K562 (cell line): ENCODE measurements around the gene ACSF2. TPM values are rescaled to one million over a fixed set of nuclear protein-coding genes. Genes with fewer than 3 reads are reported as not detected.

Experiments used
- ATAC-seq: fragments of 200-7000 bp; cut with Tn5 transposase; 3 replicates; pipeline ENCODE4 v1.9.1; 2020; ENCODE audit warnings: moderate library complexity
- BruUV-seq: library from RNA; stranded (reverse); fragments of 400-500 nt; replicated peaks from 2 replicates; lab custom pipeline; 2021; lab: Mats Ljungman, UMichigan
- CTCF ChIA-PET: fragments of 300-600 bp; formaldehyde crosslinking; extraction: SDS; loops from one replicate; lab custom pipeline; 2021; ENCODE audit warnings: low intra/inter-chr PET ratio; lab: Yijun Ruan, JAX
- POLR2A ChIA-PET: fragments of 300-600, 350-650 bp; sonication (Branson Sonifier 250); formaldehyde crosslinking; extraction: SDS; loops from one replicate; lab custom pipeline; 2021; ENCODE audit warnings: antibody characterized with exemption, inconsistent platforms; lab: Yijun Ruan, JAX
- DNase-seq, 4 experiments: peaks; one replicate each; pipeline versions ENCODE4 v3.0.0 to v3.0.0-alpha.2; 2011 to 2018; ENCODE audit warnings: low spot score in 3 of 4, mixed read lengths in 3 of 4; ENCODE audit errors: extremely low read depth in 1 of 4
- FAIRE-seq: peaks from 2 replicates; lab custom pipeline; 2011; peaks lifted over from hg19 to GRCh38; lab: Jason Lieb, UNC
- H2AFZ ChIP-seq: 2 replicates; pipeline ENCODE4 v1.6.0; 2011; ENCODE audit warnings: low read depth, low read length, control low read depth, inconsistent platforms
- H3K27ac ChIP-seq: fragments of 200-600 bp; 3 replicates; pipeline ENCODE4 v1.8.0; 2011; ENCODE audit warnings: low read depth, mild to moderate bottlenecking, control low read depth, inconsistent platforms, low read length, moderate library complexity, mixed read lengths; ENCODE audit errors: extremely low read depth
- H3K27me3 ChIP-seq, 2 experiments: fragments of 300-600 bp in 1 of 2; 2 replicates in 1 of 2; 3 replicates in 1 of 2; pipeline versions ENCODE4 v1.6.0 to v1.8.0; 2011; ENCODE audit warnings: inconsistent platforms in 2 of 2, low read length in 2 of 2, mild to moderate bottlenecking in 1 of 2, mixed read lengths in 1 of 2, moderate library complexity in 1 of 2; ENCODE audit not compliant: control insufficient read depth in 2 of 2, insufficient read depth in 2 of 2
- H3K36me3 ChIP-seq: fragments of 300-600 bp; 3 replicates; pipeline ENCODE4 v1.8.0; 2011; ENCODE audit warnings: mild to moderate bottlenecking, low read length, inconsistent platforms; ENCODE audit not compliant: control insufficient read depth, insufficient read depth
- H3K4me1 ChIP-seq, 2 experiments: fragments of 200-600 bp in 1 of 2; replicated peaks in 1 of 2; 2 replicates in 1 of 2; 3 replicates in 1 of 2; pipeline versions ENCODE4 v1.5.1 to v1.8.0; 2011; ENCODE audit warnings: inconsistent platforms in 2 of 2, low read length in 2 of 2, mild to moderate bottlenecking in 1 of 2, mixed read lengths in 1 of 2, moderate library complexity in 1 of 2; ENCODE audit not compliant: control insufficient read depth in 2 of 2, insufficient read depth in 2 of 2
- H3K4me2 ChIP-seq: 2 replicates; pipeline ENCODE4 v1.6.1; 2011; ENCODE audit warnings: low read length, control low read depth, inconsistent platforms, mixed read lengths; ENCODE audit not compliant: insufficient read depth
- H3K4me3 ChIP-seq: fragments of 200-600 bp; sonication (generic), shearing (Covaris generic); 2 replicates; pipeline ENCODE4 v1.5.1; 2016; ENCODE audit warnings: control low read depth, inconsistent platforms
- H3K79me2 ChIP-seq: fragments of 200-600 bp; 3 replicates; pipeline ENCODE4 v1.8.0; 2011; ENCODE audit warnings: low read length, inconsistent platforms; ENCODE audit not compliant: control insufficient read depth, insufficient read depth
- H3K9ac ChIP-seq, 2 experiments: 2 replicates each; pipeline versions ENCODE4 v1.6.0 to v1.6.1; 2011; ENCODE audit warnings: low read depth in 2 of 2, low read length in 2 of 2, control low read depth in 1 of 2, inconsistent platforms in 1 of 2, mild to moderate bottlenecking in 1 of 2, mixed read lengths in 1 of 2; ENCODE audit not compliant: insufficient read depth in 1 of 2
- H3K9me1 ChIP-seq: one replicate; pipeline ENCODE4 v1.6.0; 2011; ENCODE audit warnings: inconsistent platforms, mild to moderate bottlenecking, low read length, moderate library complexity; ENCODE audit not compliant: control insufficient read depth, insufficient read depth
- H3K9me3 ChIP-seq: replicated peaks from 2 replicates; pipeline ENCODE4 v1.5.1; 2011; ENCODE audit warnings: low read depth, low read length, inconsistent platforms; ENCODE audit not compliant: control insufficient read depth, insufficient read depth
- H4K20me1 ChIP-seq: replicated peaks from 2 replicates; pipeline ENCODE4 v1.6.1; 2011; ENCODE audit warnings: low read length, inconsistent platforms, mixed read lengths; ENCODE audit not compliant: control insufficient read depth, insufficient read depth
- CBX1 ChIP-seq: sonication (generic); IDR thresholded peaks from 2 replicates; pipeline ENCODE4 v1.6.1; 2016; ENCODE audit warnings: antibody characterized with exemption, low read depth, mild to moderate bottlenecking
- POLR2AphosphoS5 ChIP-seq: IDR thresholded peaks from 2 replicates; pipeline ENCODE4 v1.6.1; 2011; ENCODE audit warnings: mild to moderate bottlenecking, low read depth, low read length, moderate library complexity; ENCODE audit not compliant: control insufficient read depth, insufficient read depth
- PREB ChIP-seq: sonication (generic); formaldehyde crosslinking; IDR thresholded peaks from 2 replicates; pipeline ENCODE4 v1.8.1; 2023; ENCODE audit warnings: mild to moderate bottlenecking, missing genetic modification reagents
- PYGO2 ChIP-seq: fragments of 450-650 bp; IDR thresholded peaks from 2 replicates; pipeline ENCODE4 v1.6.1; 2016; ENCODE audit warnings: mild to moderate bottlenecking, missing genetic modification characterization, moderate library complexity, missing compliant biosample characterization
- ZFP91 ChIP-seq: sonication (generic); formaldehyde crosslinking; IDR thresholded peaks from 2 replicates; pipeline ENCODE4 v1.8.0; 2022; ENCODE audit warnings: mild to moderate bottlenecking, missing genetic modification reagents
- ZNF696 ChIP-seq: fragments of 250-450 bp; sonication (Bioruptor Pico); conservative IDR thresholded peaks from 2 replicates; pipeline ENCODE4 v1.4.0; 2020; ENCODE audit warnings: mild to moderate bottlenecking, moderate library complexity
- WGBS: fragments of 100-300 bp; shearing (Covaris generic); methylation state at CpG from one replicate; pipeline ENCODE4 v1.1.6; 2016; ENCODE audit warnings: low coverage, mixed read lengths; ENCODE audit not compliant: insufficient coverage; ENCODE audit errors: missing lambda C conversion rate; 5-methylcytosine and 5-hydroxymethylcytosine counted together
- in situ Hi-C: fragments of 300-500 bp; cut with MboI; formaldehyde crosslinking; loops from 4 replicates; pipeline ENCODE4 v1.15.0; 2018; ENCODE audit warnings: inconsistent platforms, mixed read lengths
- intact Hi-C: fragments of 100-400 bp; cut with micrococcal nuclease; formaldehyde crosslinking; loops from 2 replicates; pipeline ENCODE4 v1.14.2; 2022
- polyA plus RNA-seq, 8 experiments: library from polyadenylated mRNA; depleted of rRNA in 4 of 8; stranded (reverse) in 5 of 8; unstranded in 3 of 8; fragments of >200 nt; fragmentation: Nextera tagmentation in 2 of 8; fragmentation: Illumina TruSeq in 1 of 8; extraction: Ambion mirVana in 2 of 8; extraction: Trizol in 1 of 8; gene quantifications; 2 replicates each; pipeline versions ENCODE4 v1.2.1 to v1.2.3, GENCODE V29; 2011 to 2014; ENCODE audit warnings: inconsistent platforms in 1 of 8, missing spikeins in 1 of 8
- total RNA-seq, 7 experiments: library from RNA; depleted of rRNA in 6 of 7; stranded (reverse); fragments of >200 nt in 6 of 7; fragmentation: Illumina TruSeq in 2 of 7; extraction: Trizol in 2 of 7; gene quantifications; 2 replicates each; pipeline versions ENCODE4 v1.2.1 to v1.2.3, GENCODE V29; 2011 to 2021; ENCODE audit warnings: low replicate concordance in 1 of 7

Gene ACSF2
- total and polyA plus RNA-seq, 9 of the 15 experiments (the other 6 are each of a cell fraction or from before 2014, with no cell fraction given) = 0.89 to 6.1 (median 3.5) TPM

- TF ChIP-seq ZFP91 (no peak), PYGO2 (tag) (peak; percentile 82), CBX1 (no peak), ZNF696 (CRISPR knock-in tag) (no peak), PREB (CRISPR knock-in tag) (no peak), POLR2AphosphoS5 (no peak)
Measured at GRCh38 chr17:50448643-50449042, 22.6 kb downstream of the ACSF2 start (continued).

- in situ Hi-C loops = no loop called here
- Histone ChIP-seq H3K27me3 (peaks cover 0 to 20% of the 10 kb centered on the region in 2 experiments; a peak in 2 of 5 replicates), H3K4me3 (no peak overlapping the region), H3K9me1 (no peaks in the 10 kb centered on the region), H3K36me3 (no peaks in the 10 kb centered on the region), H3K9me3 (no peaks in the 10 kb centered on the region), H4K20me1 (peaks cover 5% of the 10 kb centered on the region; the same call in 1 of the 2 replicates), H3K4me1 (peaks cover 8 to 10% of the 10 kb centered on the region in 2 experiments; a peak in 4 of 5 replicates), H3K4me2 (no peak overlapping the region), H3K9ac (no peak overlapping the region), H3K27ac (no peak overlapping the region), H2AFZ (no peak overlapping the region), H3K79me2 (no peaks in the 10 kb centered on the region)
- intact Hi-C loops = no loop called here
- no peak for DNase-seq
- WGBS = 11% methylated on average over 7 of the region's 7 CpGs
- CTCF ChIA-PET = interaction anchor here (0.7 kb wide), 1 partner anchor 14 kb away, joined by 3 read pairs; no protein-coding TSS in a partner anchor
- no peak for FAIRE-seq
- POLR2A ChIA-PET = interaction anchor here (0.6 kb wide), 1 partner anchor 230 kb away, joined by 3 read pairs; no protein-coding TSS in a partner anchor
- ATAC-seq = no peak
- no TSS peak for BruUV-seq
Measured at GRCh38 chr17:50451943-50452629, 26.1 kb downstream of the ACSF2 start.
